Frontal cortex (tissue), 4 donors: ENCODE data around the gene CAMKK2. TPM values are rescaled to one million over a fixed set of nuclear protein-coding genes. Genes with fewer than 3 reads are reported as not detected.

ENCODE experiments used
- DNase-seq, 2 donors: peaks; one replicate each; pipeline ENCODE4 v3.0.0; 2012; ENCODE audit warnings: low spot score in 2 of 2
- FAIRE-seq: peaks from 2 replicates; lab custom pipeline; 2012; peaks lifted over from hg19 to GRCh38; lab: Jason Lieb, UNC
- total RNA-seq: library from RNA; depleted of rRNA; stranded (reverse); fragments of >200 nt; gene quantifications from one replicate; pipeline ENCODE4 v1.2.3, GENCODE V29; 2014
- donor health status: control.
- donor health status: control.
- donor health status: control.

CAMKK2 gene
- total RNA-seq, 1 donor from 2014 or later: 38.3 TPM

GRCh38 chr12:121253638-121254335 is 42.7 kb downstream of the CAMKK2 start:
- FAIRE-seq (no peak), DNase-seq (no peak)

GRCh38 chr12:121252712-121253345 is 43.7 kb downstream of the CAMKK2 start:
- no peak for FAIRE-seq

DNA sequence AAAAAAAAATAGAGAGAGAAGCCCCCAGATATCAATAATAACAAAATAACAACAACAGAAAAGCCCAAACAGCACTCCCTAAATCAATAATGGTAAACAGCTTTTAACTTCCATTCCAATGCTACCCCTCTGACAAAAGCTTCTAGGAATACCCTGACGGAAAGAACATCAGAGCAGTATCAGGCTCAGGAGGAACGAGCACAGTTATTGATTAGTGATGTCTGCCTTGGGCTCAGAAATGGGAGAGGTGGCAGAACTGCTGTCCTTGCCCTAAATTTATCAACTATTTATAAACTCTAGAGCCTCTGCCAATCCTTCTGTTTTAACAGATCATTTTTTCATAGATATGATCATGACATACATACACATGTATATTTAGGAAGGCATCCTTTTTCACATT is 44.7 kb downstream of the CAMKK2 start:
- no peak for DNase-seq
- no peak for FAIRE-seq

More at GRCh38 chr12:121252712-121253345, 43.7 kb downstream of the CAMKK2 start:
- DNase-seq: no peak

DNA sequence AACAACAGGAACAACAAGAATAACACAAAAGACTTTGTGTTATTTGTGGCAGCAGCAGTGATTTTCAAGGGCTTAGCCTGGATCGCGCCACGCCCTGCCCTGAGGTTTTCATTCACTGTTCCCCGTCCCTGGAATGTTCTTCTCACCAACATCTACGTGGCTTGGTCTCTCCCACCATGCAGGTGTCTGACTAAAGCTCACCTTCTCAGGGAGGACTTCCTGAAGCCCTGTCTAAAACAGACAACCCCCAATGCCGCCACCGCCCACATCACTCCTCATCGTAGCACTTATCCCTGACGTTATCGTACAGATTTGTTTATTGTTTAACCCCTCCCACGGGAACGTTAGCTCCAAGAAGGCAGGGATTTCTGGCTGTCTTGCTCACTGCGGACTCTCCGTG is 46.1 kb downstream of the CAMKK2 start:
- DNase-seq (no peak), FAIRE-seq (no peak)

DNA sequence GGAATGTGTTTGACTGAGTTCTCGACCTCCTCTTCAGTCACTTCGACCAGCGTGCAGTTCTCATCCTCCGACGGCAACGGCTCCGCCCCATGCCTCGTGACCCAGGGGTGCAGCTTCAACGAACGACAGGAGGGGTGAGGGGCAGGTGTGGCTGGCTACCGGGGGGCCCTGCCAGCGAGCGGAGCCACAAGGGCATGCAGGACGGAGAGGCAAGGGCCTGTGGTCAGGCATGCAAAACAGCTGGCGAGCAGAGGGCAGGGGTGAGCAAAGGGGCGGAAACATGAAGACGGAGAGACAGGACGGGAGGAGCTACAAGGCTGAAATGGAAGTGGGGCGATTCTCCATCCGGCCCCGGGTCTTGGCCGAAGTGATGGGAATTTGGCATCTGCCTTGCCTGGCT is 47.9 kb downstream of the CAMKK2 start:
- FAIRE-seq (no peak), DNase-seq (no peak)

- FAIRE-seq: no peak
- no peak for DNase-seq
Measured at GRCh38 chr12:121246893-121247557, 49.5 kb downstream of the CAMKK2 start.

DNA sequence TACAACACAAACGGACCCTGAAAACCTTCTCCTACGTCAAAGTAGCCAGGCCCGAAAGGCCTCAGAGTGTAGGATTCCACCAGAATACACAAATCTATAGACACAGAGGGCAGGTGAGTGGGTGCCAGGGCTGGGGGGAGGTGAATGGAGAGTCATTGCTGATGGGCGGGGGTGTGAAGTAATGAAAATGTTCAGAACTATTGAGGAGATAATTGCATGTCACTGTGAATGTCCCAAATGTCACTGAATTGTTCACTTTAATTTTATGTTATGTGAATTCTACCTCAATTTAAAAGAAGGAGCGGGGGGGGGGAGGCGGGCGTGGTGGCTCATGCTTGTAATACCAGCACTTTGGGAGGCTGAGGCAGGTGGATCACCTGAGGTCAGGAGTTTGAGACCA is 50.6 kb downstream of the CAMKK2 start:
- no peak for FAIRE-seq
- DNase-seq: no peak

DNA sequence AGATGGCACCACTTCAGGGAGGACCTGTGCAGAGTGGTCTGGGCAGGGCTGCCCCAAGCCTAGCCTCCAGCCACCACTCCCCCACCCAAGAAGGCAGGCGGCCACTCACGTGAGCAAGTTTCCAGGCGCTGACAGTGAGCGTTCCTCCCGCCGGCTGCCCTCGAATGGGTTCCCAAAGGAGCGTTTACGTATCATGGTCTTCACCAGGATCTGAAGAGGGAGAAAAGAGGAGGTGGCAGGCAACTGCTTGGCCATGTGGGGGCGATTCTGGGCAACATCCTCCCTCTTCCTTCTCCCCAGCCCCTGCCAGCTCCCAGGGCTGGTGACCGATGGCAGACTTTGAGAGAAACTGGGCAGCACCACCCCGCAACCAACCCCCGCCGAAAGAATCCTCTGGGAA is 51.5 kb downstream of the CAMKK2 start:
- FAIRE-seq (no peak), DNase-seq (no peak)

- FAIRE-seq (no peak), DNase-seq (peak in 1 of 2 donors; percentile 54)
Measured at GRCh38 chr12:121241156-121241970, 55.1 kb downstream of the CAMKK2 start.

- peak; percentile 48 to 74 for DNase-seq
- no peak for FAIRE-seq
Measured at GRCh38 chr12:121240484-121241101, 55.9 kb downstream of the CAMKK2 start.

DNA sequence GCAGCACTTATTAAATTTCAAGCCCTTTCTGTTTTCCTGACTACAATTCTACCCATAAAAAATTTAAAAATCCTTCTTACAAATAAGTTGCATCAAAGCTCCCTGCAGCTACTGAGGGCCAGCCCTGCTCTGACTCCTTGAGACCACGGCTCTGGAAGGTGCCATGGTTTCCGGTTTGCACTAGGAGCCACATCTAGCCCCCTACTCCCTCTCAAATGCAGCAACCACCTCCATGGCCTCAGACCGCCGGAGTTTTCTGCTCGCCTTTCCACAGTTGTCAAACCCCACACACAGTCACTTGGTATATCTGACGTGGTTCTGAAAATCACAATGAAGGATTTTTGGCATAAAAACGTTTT is 56.5 kb downstream of the CAMKK2 start:
- FAIRE-seq (no peak), DNase-seq (no peak)

DNA sequence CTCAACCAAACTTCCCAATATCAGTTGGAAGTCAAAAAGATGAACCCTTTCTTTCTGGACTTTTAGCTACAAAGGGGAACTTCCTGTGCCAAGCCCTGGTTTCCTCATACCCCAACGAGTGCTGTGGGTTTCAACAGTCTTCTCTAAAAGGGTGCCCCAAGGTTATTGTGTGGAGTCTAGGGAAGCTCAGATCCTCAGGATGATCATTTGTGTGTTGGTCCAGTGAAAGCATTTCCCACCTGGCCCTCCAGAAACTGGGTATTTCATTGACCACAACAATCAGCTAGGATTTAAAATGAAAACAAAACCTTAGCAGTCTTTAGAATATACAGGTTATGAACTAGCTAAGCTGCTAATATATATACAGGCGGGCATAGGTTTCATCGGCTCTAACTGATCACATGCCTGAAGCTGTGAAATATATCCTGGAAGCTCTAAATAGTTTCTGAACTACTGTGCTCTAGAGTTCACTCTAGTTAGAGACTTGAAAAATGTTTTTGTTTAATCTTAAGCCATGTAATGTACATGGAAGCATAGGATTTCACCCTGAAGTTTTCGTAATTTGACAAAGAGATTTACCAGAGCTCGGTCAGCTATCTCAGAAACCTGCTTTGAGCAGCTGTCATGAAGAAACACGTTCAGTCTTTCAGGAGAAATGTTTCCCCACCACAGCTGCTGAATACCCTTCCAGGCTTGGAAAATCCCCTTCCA is 57.0 kb downstream of the CAMKK2 start:
- DNase-seq (no peak), FAIRE-seq (no peak)

DNA sequence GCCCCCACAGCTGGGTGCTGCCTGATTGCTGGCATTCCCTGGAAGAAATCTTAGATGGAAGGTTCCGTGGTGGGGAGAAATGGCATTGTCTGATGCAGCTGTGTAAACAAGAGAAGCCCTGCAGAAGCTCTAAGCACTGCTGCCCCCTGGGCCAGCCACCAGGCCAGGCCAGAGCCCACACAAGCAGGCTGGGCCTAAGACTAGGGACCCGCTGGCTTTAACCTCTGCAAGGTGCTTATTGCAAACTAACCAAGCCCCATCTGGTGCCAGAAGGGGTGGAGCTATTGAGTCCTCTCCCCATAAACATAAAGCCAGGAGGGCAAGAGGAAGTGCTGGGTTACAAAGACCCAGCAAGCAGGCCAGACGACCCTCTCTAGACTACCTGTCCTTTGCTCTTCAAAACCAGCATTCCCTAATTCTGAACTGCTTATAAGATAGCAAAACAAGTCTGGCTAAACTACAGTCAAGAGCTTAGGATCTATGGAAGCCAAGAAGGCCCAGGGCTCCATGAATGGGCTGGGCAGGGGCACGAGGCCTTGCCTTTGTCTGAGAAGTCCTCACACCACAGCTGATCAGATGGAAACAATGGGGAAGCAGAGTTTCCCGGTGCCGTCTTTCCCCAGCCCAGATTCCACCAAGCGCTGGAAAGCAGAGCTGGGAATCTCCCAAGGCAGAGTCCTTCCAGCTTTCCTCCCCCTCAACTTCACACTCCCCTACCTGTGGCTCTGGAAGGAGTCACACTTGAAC is 57.7 kb downstream of the CAMKK2 start:
- no peak for DNase-seq

DNA sequence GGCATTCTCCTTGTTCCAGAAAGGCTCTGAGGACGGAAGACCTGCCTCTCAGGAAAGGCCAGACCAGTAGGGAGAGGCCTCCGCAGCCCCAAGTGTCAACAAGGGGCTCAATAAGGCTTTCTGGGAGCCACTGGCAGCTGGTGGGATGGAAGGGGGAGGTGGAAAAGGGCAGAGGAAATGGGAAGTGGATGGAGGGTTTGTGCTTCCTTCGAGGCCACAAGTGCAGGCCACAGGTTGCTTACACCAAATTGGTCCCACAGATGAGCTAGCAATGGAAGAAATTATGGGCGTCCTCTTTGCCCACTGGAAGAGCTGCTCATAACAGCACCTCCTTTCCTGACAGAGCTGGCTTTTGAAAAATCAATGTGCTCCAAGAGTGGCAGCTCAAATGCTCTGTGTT is 58.4 kb downstream of the CAMKK2 start:
- FAIRE-seq (no peak), DNase-seq (no peak)

More for the DNA sequence above, 57.7 kb downstream of the CAMKK2 start:
- no peak for FAIRE-seq

GRCh38 chr12:121237415-121237814 is 59.1 kb downstream of the CAMKK2 start:
- FAIRE-seq (no peak), DNase-seq (no peak)

DNA sequence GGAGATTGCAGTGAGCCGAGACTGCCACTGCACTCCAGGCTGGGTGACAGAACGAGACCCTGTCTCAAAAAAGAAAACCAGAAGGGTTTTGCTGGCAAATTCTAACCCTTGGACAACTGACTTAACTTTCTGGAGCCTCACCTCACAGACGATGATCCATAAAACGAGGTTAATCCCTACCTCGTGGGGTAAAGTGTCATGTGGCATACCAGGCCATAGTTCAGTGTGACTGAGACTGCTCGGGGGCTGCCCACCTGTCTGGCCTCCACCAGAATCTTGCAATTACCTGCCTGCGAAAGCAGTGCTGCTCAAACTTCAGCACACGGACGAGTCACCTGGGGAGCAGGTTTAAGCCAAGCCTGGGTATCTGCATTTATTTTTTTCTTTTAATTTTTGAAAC is 59.7 kb downstream of the CAMKK2 start:
- FAIRE-seq (no peak), DNase-seq (no peak)

DNA sequence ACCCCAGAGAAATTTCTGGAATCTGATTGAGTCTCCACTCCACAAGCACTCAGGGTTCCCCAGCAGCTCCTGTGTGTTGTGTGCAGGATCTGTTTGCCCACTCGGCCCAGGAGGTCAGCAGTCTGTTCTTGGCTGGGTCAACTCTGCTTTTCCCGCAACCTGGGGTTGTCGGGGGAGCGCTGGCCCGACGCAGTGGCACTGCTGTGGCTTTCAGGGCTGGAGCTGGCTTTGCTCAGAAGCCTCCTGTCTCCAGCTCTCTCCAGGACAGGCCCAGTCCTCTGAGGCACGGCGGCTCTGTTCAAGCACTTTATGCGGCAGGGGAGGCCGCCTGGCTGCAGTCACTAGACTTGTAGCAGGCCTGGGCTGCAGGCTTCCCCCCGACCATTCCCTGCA is 62.9 kb downstream of the CAMKK2 start:
- DNase-seq: no peak
- no peak for FAIRE-seq

DNA sequence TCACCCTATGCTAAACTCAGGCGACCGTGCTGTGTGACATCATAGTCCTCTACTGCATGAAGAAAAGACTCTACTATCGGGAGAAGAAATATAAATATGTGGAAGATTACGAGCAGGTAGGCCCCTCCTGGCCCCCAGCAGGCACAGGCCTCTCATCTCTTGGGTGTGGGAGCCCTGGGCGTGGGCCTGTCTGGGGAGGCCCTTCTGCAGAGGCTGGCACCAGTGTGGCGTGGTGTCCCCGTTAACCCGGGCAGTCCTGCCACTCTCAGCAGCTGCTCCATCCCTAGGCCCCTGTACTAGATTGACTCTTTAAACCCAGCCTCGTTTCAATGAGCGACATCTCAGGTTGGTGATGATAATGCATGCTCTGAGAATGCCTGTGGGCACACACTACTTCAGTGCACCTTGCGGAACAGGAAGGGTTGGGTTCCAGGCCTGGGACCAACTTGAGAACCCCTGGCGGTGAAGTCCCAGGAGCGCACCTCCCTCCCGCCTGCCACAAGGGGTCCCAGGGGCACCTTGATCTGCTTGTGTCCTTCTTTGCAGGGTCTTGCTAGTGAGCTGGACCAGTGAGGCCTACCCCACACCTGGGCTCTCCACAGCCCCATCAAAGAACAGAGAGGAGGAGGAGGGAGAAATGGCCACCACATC is 63.4 kb downstream of the CAMKK2 start:
- no peak for DNase-seq
- no peak for FAIRE-seq
